HG03521 (cell line): Measurements from ENCODE around the gene MTARC1.

ENCODE experiments used
- ATAC-seq: cut with Tn5 transposase; IDR thresholded peaks from one replicate; pipeline ENCODE4 v1.9.1; 2021; ENCODE audit warnings: mild to moderate bottlenecking, moderate library complexity; ENCODE audit not compliant: unreplicated experiment

The MTARC1 gene

DNA sequence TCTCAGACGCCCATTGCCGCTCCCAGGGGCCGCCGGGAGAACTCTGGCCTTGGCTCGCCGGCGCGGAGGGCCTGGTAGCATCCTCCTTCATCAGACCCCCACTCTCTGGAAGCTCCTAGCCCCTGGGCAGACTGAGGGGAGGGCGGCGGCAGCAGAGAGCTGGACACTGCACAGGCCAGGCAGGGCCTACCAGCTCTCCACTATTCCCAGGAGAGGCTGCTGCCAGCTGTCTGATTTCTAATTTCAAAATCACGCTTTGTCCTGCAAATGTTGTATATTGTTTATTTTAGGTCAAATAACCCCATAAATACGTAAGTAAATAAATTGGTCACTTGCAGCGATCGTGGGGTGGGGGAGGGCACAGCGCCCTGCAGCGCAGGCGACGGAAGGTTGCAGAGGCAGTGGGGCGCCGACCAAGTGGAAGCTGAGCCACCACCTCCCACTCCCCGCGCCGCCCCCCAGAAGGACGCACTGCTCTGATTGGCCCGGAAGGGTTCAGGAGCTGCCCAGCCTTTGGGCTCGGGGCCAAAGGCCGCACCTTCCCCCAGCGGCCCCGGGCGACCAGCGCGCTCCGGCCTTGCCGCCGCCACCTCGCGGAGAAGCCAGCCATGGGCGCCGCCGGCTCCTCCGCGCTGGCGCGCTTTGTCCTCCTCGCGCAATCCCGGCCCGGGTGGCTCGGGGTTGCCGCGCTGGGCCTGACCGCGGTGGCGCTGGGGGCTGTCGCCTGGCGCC is at the start of gene MTARC1:
MTARC1 (plus strand) TSS at position 577 of the 732 bp plus-strand sequence; CDS start at position 609, 32 bp downstream.
- peak; percentile 60 for ATAC-seq

GRCh38 chr1:220741349-220741748 is 45.4 kb upstream of the MTARC1 start:
- ATAC-seq, result no peak

GRCh38 chr1:220741825-220742224 is 44.9 kb upstream of the MTARC1 start:
- no peak for ATAC-seq

GRCh38 chr1:220742520-220742919 is 44.2 kb upstream of the MTARC1 start:
- no peak for ATAC-seq

GRCh38 chr1:220746851-220747250 is 39.9 kb upstream of the MTARC1 start:
- no peak for ATAC-seq

DNA sequence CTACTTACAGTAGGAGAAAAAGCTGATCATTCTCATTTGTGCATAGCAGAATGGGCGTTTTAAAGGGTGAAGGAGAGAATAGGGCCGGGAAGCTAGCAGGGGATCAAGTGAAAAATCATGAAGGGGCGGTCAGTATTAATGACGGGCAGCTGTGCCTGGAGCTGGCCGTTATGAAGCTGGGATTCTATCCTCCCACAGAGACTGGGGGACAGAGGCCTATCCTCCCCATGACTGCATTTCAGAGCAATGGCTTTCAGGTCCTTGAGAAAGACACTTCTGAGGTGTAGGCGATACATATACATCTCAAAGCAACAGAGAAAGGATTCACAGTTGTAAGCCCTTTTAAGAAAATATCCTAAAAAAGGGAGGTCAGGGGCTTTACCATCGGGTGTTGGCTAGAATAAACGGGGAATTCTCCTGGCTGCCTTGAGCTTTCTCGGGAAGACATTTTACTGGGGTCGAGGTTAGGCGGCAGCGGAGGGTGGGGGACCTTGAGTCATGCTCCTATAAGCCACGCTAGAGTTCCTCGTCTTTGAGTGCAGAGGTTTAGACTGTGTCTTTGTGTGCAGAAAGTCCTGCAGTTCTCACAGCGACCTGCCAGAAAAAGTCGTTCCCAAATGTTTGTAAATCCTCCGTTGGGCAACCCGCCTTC is 39.1 kb upstream of the MTARC1 start:
- no peak for ATAC-seq

DNA sequence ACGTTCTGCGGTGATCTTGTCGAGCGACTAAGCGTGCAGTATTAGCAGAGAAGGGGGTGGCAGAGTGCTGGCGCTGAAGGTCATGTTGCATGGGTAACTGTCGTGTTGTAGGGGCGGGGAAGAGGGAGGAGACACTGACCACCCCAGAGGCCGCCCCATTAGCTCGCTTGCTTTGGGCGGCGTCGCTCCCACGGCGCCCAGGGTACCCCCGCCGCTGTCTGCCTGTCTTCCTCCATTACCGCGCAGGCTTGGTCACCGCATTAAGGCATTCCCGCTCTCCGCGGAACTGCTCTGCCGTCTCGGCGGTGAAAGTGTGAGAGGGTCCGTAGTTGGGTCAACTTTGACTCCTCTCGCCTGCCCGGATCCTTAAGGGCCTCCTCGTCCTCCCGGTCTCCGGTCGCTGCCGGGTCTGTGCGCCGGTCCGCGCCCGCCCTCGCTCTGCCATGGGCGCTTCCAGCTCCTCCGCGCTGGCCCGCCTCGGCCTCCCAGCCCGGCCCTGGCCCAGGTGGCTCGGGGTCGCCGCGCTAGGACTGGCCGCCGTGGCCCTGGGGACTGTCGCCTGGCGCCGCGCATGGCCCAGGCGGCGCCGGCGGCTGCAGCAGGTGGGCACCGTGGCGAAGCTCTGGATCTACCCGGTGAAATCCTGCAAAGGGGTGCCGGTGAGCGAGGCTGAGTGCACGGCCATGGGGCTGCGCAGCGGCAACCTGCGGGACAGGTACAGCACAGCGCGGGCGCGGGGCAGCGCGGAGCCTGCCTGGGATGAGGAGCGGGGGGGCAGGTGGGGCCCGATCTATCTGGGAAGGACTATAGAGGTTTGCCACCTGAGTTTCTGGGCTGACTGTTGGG is 38.4 kb upstream of the MTARC1 start, which contains the start of gene MTARC2:
MTARC2 (plus strand) TSS at position 234 of the 846 bp plus-strand sequence; CDS start at position 444, 210 bp downstream.
- peak; percentile 81 for ATAC-seq

- ATAC-seq, result no peak
Observed at GRCh38 chr1:220748936-220749335, 37.8 kb upstream of the MTARC1 start.

DNA sequence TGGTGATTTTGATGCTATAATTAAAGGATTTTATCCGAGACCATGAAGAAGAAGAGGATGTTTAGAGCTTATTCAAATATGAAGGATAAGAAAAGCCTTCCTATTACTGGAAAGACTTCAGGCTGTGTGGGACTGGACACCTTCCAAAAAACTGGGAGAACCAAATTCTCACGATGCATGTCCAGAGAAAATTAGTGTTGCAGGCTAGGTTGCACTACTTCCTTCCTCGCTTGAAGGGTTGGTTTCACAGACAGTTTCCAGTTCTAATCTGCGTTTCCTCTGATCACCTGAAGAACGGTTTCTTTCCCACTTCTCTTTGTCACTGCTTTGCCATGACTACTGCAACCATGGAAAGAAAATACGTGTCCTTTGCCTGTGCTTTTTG is 36.6 kb upstream of the MTARC1 start:
- ATAC-seq, result no peak

DNA sequence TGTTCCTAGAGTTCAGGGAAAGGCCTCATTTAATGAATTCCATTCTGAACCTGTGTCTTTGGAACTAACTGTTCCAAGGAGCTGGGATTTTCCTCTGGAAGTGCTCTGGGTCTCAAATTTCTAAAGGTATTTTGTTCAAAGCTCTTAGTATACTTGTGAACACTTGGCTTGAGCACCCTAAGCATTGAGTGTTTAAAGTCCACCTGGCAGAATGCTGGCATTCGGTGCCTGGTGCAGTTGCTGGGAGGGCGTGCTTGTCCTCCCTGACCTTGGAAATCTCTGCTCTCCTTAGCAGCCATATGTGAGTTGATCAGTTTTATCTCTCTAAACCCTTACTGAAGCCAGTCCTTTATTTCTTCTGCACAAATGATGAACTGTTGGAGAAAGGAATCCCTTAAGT is 35.6 kb upstream of the MTARC1 start:
- no peak for ATAC-seq

- no peak for ATAC-seq
Observed at GRCh38 chr1:220754212-220754917, 32.3 kb upstream of the MTARC1 start.

DNA sequence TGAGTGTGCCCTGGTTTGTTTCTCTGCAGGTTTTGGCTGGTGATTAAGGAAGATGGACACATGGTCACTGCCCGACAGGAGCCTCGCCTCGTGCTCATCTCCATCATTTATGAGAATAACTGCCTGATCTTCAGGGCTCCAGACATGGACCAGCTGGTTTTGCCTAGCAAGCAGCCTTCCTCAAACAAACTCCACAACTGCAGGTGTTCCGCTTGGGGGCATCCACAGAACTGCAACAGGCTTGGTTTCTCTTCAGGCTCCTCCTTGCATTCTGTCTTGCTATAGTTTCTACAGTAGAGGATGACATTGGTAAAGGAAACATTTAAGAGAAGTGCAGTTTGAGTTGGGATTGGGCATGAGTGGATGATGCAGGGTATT is 31.8 kb upstream of the MTARC1 start:
- ATAC-seq, result no peak

GRCh38 chr1:220755309-220755708 is 31.4 kb upstream of the MTARC1 start:
- no peak for ATAC-seq

GRCh38 chr1:220757441-220757840 is 29.3 kb upstream of the MTARC1 start:
- ATAC-seq, result no peak

DNA sequence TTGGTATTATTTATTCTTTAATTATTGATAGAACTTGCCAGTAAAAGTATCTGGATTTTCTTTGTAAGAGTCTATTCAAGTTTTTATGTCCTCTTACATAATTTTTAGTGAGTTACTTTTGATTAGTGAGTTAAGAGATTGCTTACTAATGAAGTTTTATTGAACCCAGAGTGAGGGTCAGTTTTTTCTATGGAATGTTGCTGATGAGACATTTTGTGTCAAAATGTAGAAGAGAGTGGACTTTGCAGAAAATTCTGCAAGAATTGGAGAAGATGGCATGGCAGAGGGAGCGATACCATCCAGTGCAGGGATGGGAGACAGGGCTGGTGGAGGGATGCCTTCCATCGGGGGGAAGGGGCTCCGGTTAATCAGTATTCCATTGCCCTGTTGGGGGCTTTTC is 27.6 kb upstream of the MTARC1 start:
- ATAC-seq, result no peak

DNA sequence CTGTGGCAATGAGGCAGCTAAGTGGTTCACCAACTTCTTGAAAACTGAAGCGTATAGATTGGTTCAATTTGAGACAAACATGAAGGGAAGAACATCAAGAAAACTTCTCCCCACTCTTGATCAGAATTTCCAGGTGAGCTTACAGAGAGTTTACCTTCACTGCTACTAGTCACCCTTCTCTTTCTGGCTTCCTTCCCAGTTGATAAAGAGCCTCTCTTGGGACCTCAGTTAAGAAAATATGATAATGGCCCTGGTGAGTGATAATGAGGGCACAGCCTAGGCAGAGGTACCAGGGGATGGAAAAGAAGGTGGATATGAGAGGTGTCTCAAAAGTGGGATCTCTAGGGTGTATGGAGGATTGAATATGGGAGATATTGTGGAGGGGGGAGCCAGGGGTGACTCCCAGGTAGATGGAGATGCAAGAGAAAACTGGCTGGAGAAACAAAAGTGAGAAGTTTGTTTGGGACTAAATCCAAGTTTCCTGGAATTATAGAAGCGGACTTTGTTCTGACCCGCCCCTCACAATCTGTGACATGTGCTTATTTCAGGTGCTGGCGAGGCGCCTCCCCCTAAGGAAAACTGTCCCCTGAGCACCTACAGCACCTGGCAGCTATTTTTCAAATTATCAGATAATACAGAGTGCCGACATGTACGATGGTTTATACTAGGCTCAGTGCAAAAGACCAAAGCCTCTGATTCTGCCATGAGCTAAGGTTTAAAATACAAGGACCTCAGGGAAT is 24.9 kb upstream of the MTARC1 start:
- ATAC-seq, result no peak

GRCh38 chr1:220764757-220765156 is 22.0 kb upstream of the MTARC1 start:
- no peak for ATAC-seq

- ATAC-seq, result no peak
Observed at GRCh38 chr1:220767312-220768125, 19.2 kb upstream of the MTARC1 start.

GRCh38 chr1:220768126-220768601 is 18.5 kb upstream of the MTARC1 start:
- no peak for ATAC-seq
